WTC11 (cell line): ENCODE results near the gene CNTRL. TPM values are rescaled to one million over a fixed set of nuclear protein-coding genes. Genes with fewer than 3 reads are reported as not detected.

ENCODE experiments used
- ATAC-seq: fragments of 200-7000 bp; cut with Tn5 transposase; 2 replicates; pipeline ENCODE4 v1.10.0; 2021; ENCODE audit warnings: mild to moderate bottlenecking, moderate library complexity
- CTCF ChIA-PET: fragments of 300-600 bp; sonication (Branson Sonifier 250); formaldehyde crosslinking; loops from one replicate; lab custom pipeline; 2021; ENCODE audit warnings: antibody characterized with exemption; lab: Charles Lee
- POLR2A ChIA-PET: fragments of 350-600 bp; sonication (Branson Sonifier 250); formaldehyde crosslinking; loops from one replicate; lab custom pipeline; 2021; ENCODE audit warnings: antibody characterized with exemption; lab: Charles Lee
- DNase-seq: peaks from one replicate; pipeline ENCODE4 v3.0.0; 2021; ENCODE audit warnings: low spot score
- H3K27ac Mint-ChIP-seq: 2 replicates; pipeline ENCODE4 v1.8.0; 2021; ENCODE audit warnings: mixed read lengths
- H3K27me3 Mint-ChIP-seq: 2 replicates; pipeline ENCODE4 v1.8.0; 2021; ENCODE audit warnings: low read depth, mild to moderate bottlenecking, moderate library complexity, mixed read lengths
- H3K36me3 Mint-ChIP-seq: 2 replicates; pipeline ENCODE4 v1.8.0; 2021; ENCODE audit warnings: mixed read lengths
- H3K4me1 Mint-ChIP-seq: 2 replicates; pipeline ENCODE4 v1.8.0; 2022; ENCODE audit warnings: mixed read lengths
- H3K4me3 Mint-ChIP-seq: 2 replicates; pipeline ENCODE4 v1.8.0; 2021; ENCODE audit warnings: mild to moderate bottlenecking, moderate library complexity, mixed read lengths
- H3K9me3 Mint-ChIP-seq: 2 replicates; pipeline ENCODE4 v1.8.0; 2021; ENCODE audit warnings: mixed read lengths
- ATF1 ChIP-seq: sonication (generic); formaldehyde crosslinking; IDR thresholded peaks from 2 replicates; pipeline ENCODE4 v1.8.1; 2023; ENCODE audit warnings: mild to moderate bottlenecking, moderate library complexity, missing genetic modification reagents
- CREM ChIP-seq: sonication (generic); formaldehyde crosslinking; IDR thresholded peaks from 2 replicates; pipeline ENCODE4 v1.8.1; 2022; ENCODE audit warnings: mild to moderate bottlenecking, missing genetic modification reagents, moderate library complexity
- CTCF ChIP-seq: fragments of 200-600 bp; IDR thresholded peaks from 2 replicates; pipeline ENCODE4 v1.8.0; 2022; ENCODE audit warnings: antibody characterized with exemption
- MYBL2 ChIP-seq: sonication (generic); formaldehyde crosslinking; IDR thresholded peaks from 2 replicates; pipeline ENCODE4 v1.8.1; 2023; ENCODE audit warnings: mild to moderate bottlenecking, moderate library complexity, missing genetic modification reagents
- SMAD4 ChIP-seq: sonication (generic); formaldehyde crosslinking; IDR thresholded peaks from 2 replicates; pipeline ENCODE4 v1.8.0; 2022; ENCODE audit warnings: mild to moderate bottlenecking, missing genetic modification reagents
- ZMAT4 ChIP-seq: fragments of 250-450 bp; sonication (Bioruptor Pico); IDR thresholded peaks from 2 replicates; pipeline ENCODE4 v1.9.0; 2021; ENCODE audit warnings: mild to moderate bottlenecking
- ZNF219 ChIP-seq: sonication (generic); formaldehyde crosslinking; IDR thresholded peaks from 2 replicates; pipeline ENCODE4 v1.8.0; 2023; ENCODE audit warnings: missing genetic modification reagents, mild to moderate bottlenecking, borderline replicate concordance
- ZNF396 ChIP-seq: fragments of 250-450 bp; sonication (Bioruptor Pico); IDR thresholded peaks from 2 replicates; pipeline ENCODE4 v1.8.0; 2021; ENCODE audit warnings: mild to moderate bottlenecking, moderate library complexity, borderline replicate concordance
- ZNF423 ChIP-seq: fragments of 250-450 bp; sonication (Bioruptor Pico); IDR thresholded peaks from 2 replicates; pipeline ENCODE4 v2.1.2; 2022; ENCODE audit warnings: mild to moderate bottlenecking, moderate library complexity
- ZNF512 ChIP-seq: sonication (generic); formaldehyde crosslinking; IDR thresholded peaks from 2 replicates; pipeline ENCODE4 v1.8.1; 2022; ENCODE audit warnings: missing genetic modification reagents, borderline replicate concordance
- total RNA-seq: library from RNA; stranded (reverse); gene quantifications from 3 replicates; pipeline ENCODE4 v1.2.3, GENCODE V29; 2021
- TF ChIP-seq, protein P1 (sequence below): sonication (generic); formaldehyde crosslinking; IDR thresholded peaks from 2 replicates; pipeline ENCODE4 v1.8.1; 2022; ENCODE audit warnings: mild to moderate bottlenecking, missing genetic modification reagents, moderate library complexity, borderline replicate concordance

CNTRL gene
- total RNA-seq, 1 experiment from 2014 or later = 13.3 TPM

DNA sequence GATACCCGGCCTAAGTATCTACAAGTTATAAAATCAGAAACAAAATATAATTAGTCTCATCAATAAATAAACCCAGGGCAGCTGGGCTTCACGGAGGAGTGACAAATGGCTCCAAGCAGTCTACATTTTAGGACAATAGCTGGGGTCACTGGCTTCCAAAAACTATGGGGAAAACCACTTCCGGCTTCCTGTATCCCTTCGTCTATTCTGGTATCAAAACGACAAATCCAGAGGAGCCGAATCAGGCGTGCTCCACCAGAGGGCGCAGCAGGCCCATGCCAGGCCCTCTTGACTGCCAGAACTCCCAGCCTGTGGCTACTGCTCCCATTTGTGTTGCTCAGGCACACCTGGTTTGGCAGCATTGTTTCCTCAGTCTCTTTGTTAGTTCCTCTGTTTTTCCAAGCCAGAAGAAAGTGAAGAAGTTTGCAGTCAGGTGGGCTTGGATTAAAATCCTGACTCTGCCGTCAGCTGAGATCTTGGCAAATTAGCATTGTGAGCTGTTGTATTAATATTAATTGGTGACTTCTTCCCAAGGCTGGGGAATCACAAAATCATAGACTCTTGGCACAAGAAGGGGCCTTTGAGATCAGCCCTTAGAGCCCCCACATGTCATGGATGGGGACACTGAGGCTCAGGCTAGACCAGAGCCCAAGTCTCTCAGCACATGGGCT is 138.5 kb downstream of the CNTRL start:
- ChIA-PET CTCF (interaction anchor here (0.7 to 4.7 kb wide), 12 partner anchors 8 to 187 kb away, joined by 3 to 32 read pairs (median 8); partner anchors contain the start of gene GSN), POLR2A (no interaction called here)
- Mint-ChIP-seq H3K27ac (no peak overlapping the region), H3K4me3 (no peak overlapping the region), H3K4me1 (peaks cover 10% of the 10 kb centered on the region), H3K36me3 (no peaks in the 10 kb centered on the region), H3K27me3 (no peaks in the 10 kb centered on the region), H3K9me3 (no peaks in the 10 kb centered on the region)
- DNase-seq = peak; percentile 93
- ATAC-seq = peak; percentile 98
- TF ChIP-seq CTCF (peak; percentile 84), SMAD4 (no peak), ZNF396 (CRISPR knock-in tag) (no peak), ZMAT4 (CRISPR knock-in tag) (no peak), ZNF219 (CRISPR knock-in tag) (no peak)

GRCh38 chr9:121214005-121214404 is 139.2 kb downstream of the CNTRL start:
- 0 out of 2 replicates have a peak, but pooled peaks cover 2% of the 10 kb centered on the region for H3K27me3 Mint-ChIP-seq
- no peak overlapping the region for H3K27ac Mint-ChIP-seq
- POLR2A ChIA-PET = no interaction called here
- no peaks in the 10 kb centered on the region for H3K9me3 Mint-ChIP-seq
- CTCF ChIA-PET = interaction anchor here (0.7 to 4.7 kb wide), 11 partner anchors 9 to 186 kb away, joined by 3 to 32 read pairs (median 12); partner anchors contain the start of gene GSN
- TF ChIP-seq ZNF512 (CRISPR knock-in tag) (0 out of 2 replicates have a peak, but pooled peaks have one; percentile 63), ATF1 (CRISPR knock-in tag) (no peak)
- ATAC-seq (no peak), DNase-seq (no peak)
- no peaks in the 10 kb centered on the region for H3K36me3 Mint-ChIP-seq
- H3K4me3 Mint-ChIP-seq = no peak overlapping the region
- H3K4me1 Mint-ChIP-seq = peaks cover 10% of the 10 kb centered on the region

GRCh38 chr9:121216271-121216805 is 141.6 kb downstream of the CNTRL start:
- H3K9me3 Mint-ChIP-seq = no peaks in the 10 kb centered on the region
- CTCF ChIA-PET = interaction anchor here (1.3 to 1.5 kb wide), 2 partner anchors 71 to 184 kb away, joined by 4 to 8 read pairs; no protein-coding TSS in a partner anchor
- H3K36me3 Mint-ChIP-seq = no peaks in the 10 kb centered on the region
- peaks cover 7% of the 10 kb centered on the region; the same call in 1 of the 2 replicates for H3K27me3 Mint-ChIP-seq
- POLR2A ChIA-PET = no interaction called here
- ATAC-seq (no peak), DNase-seq (no peak)
- H3K4me3 Mint-ChIP-seq = no peak overlapping the region
- TF ChIP-seq MYBL2 (CRISPR knock-in tag) (no peak), CREM (no peak), ZNF423 (CRISPR knock-in tag) (no peak), ATF1 (CRISPR knock-in tag) (no peak)
- TF ChIP-seq, protein P1, sequence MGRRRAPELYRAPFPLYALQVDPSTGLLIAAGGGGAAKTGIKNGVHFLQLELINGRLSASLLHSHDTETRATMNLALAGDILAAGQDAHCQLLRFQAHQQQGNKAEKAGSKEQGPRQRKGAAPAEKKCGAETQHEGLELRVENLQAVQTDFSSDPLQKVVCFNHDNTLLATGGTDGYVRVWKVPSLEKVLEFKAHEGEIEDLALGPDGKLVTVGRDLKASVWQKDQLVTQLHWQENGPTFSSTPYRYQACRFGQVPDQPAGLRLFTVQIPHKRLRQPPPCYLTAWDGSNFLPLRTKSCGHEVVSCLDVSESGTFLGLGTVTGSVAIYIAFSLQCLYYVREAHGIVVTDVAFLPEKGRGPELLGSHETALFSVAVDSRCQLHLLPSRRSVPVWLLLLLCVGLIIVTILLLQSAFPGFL (CRISPR knock-in tag) = no peak
- TF ChIP-seq, all 79 proteins: peak for 0
- Mint-ChIP-seq H3K27ac (no peak overlapping the region), H3K4me1 (peaks cover 29% of the 10 kb centered on the region)
